AG10803 (cell line): ENCODE measurements around the gene SLC39A6.
"Not testable (repeated sequence)": the region's sequence is repeated elsewhere in the genome, so short reads cannot be mapped to it uniquely, and the experiment has no call there.

ENCODE experiments used
- DNase-seq: peaks from one replicate; pipeline ENCODE4 v3.0.0; 2010; ENCODE audit warnings: low read depth
- H3K4me3 ChIP-seq: 2 replicates; pipeline ENCODE4 v1.5.1; 2011; ENCODE audit warnings: mild to moderate bottlenecking, low read length, control low read depth
- TF ChIP-seq, protein P1 (sequence below): conservative IDR thresholded peaks from 2 replicates; pipeline ENCODE4 v1.5.1; 2011; ENCODE audit warnings: mild to moderate bottlenecking, low read length, control low read depth, inconsistent platforms

The SLC39A6 gene

DNA sequence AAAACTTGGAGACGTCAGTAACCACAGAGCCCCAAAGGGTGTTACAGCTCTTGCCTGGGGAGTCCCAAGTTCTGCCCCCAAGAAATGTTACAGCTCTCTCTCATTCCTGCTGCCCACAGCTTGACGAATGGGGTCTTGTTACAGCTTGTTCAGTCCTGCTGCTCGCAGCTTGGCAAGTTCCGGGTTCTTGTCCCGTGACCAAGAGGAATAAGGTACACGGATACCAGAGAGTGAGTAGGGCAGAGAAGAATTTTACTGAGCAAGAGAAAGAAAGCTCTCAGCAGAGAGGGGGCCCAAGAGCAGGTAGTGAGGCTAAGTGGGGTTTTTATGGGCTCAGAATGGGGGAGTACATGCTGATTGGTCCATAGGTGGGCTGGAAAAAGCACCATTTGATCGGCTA is 27.2 kb downstream of the SLC39A6 start:
- no peak for DNase-seq
- TF ChIP-seq, protein P1, sequence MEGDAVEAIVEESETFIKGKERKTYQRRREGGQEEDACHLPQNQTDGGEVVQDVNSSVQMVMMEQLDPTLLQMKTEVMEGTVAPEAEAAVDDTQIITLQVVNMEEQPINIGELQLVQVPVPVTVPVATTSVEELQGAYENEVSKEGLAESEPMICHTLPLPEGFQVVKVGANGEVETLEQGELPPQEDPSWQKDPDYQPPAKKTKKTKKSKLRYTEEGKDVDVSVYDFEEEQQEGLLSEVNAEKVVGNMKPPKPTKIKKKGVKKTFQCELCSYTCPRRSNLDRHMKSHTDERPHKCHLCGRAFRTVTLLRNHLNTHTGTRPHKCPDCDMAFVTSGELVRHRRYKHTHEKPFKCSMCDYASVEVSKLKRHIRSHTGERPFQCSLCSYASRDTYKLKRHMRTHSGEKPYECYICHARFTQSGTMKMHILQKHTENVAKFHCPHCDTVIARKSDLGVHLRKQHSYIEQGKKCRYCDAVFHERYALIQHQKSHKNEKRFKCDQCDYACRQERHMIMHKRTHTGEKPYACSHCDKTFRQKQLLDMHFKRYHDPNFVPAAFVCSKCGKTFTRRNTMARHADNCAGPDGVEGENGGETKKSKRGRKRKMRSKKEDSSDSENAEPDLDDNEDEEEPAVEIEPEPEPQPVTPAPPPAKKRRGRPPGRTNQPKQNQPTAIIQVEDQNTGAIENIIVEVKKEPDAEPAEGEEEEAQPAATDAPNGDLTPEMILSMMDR = no peak
- H3K4me3 ChIP-seq = no peak overlapping the region

DNA sequence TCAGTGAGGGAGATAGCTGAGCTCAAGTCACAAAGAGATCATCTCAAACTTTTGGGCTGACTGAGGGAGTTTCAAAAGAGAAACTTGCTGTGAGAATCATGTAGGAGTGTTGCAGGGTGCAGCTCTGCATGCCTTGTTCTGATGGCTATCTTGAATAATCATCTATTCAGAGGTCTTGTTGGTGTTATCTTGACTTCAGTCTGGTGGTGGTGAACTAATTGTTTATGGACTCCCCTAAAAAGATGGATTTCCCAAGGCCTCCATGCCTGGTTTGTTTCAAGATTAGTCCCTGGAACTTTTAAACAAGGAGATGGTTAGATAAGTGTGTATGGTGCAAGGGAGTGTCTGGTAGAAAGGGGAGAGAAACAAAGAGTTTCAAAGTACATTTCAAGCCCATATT is 29.8 kb downstream of the SLC39A6 start:
- TF ChIP-seq, protein P1 = no peak
- no peak for DNase-seq
- H3K4me3 ChIP-seq = no peak overlapping the region

DNA sequence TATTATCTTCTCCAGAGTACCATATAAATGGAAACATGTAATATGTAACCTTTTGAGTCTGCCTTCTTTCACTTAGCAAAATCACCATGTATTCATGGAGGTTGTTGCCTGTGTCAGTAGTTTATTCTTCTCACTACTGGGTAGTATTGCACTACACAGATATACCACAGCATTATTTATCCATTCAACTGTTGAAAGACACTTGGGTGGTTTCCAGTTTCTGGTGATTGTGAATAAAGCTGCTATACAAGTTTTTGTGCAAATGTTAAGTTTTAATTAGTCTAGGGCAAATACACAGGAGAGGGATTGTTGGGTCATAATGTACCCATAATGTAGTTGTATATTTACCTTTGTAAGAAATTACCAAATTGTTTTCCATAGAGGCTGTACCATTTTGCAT is 32.2 kb downstream of the SLC39A6 start:
- H3K4me3 ChIP-seq = no peak overlapping the region
- DNase-seq = no peak
- TF ChIP-seq, protein P1 = no peak

DNA sequence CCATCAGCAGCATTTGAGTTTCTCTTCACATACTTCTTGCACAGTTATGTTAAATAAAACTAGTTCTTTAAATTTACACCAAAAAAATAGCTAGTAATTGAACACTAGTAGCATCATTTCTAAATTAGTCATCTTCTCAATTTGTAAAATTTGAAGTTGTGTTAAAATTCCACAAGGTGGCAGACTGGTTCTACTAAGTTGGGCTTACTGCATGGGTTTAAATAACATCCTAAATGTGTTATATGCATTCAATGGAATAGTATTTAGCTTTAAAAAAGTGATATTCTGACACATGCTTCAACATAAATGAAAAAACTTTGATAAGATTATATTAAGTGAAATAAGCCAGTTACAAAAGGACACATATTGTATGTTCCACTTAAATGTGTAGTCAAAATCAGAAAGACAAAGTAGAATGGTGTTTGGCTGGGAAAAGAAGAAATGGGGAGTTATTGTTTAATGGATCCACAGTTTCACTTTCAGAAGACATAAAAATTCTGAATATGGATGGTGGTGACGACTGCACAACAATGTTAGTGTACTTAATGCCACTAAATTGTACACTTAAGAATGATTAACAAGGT is 33.1 kb downstream of the SLC39A6 start:
- TF ChIP-seq, protein P1 = peak; percentile 67
- peak; percentile 76 for DNase-seq
- no peak overlapping the region for H3K4me3 ChIP-seq

DNA sequence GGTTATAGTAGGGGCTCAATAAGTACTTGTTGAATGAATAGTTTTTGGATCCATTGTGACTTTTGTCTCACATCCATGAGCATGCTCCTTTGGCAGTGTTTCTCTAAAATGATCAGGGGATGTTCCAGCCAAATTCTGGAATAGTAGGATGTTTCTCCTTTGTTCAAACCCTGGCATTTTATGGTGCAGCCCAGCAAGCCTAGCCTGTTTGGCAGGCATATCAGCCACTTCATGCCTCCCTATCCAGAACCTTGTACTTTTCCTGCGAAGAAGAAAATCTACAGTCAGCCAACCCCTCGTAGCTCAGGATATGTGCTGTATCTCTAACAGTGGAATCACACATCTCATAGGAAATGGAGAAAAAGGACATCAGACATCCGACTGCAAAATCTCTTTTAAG is 34.7 kb downstream of the SLC39A6 start:
- H3K4me3 ChIP-seq = no peak overlapping the region
- no peak for DNase-seq
- TF ChIP-seq, protein P1 = no peak

DNA sequence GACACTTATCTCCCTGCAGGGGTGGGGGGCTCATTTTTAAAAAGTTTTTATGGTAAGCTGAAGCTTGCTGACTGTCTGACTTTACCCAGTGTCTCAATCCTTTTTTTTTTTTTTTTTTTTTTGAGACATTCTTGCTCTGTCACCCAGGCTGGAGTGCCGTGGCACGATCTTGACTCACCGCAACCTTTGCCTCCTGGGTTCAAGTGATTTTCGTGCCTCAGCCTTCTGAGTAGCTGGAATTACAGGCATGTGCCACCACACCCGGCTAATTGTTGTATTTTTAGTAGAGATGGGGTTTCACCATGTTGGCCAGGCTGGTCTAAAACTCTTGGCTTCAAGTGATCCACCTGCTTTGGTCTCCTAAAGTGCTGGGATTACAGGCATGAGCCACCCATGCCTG is 37.0 kb downstream of the SLC39A6 start:
- H3K4me3 ChIP-seq, DNase-seq: not testable (repeated sequence)

DNA sequence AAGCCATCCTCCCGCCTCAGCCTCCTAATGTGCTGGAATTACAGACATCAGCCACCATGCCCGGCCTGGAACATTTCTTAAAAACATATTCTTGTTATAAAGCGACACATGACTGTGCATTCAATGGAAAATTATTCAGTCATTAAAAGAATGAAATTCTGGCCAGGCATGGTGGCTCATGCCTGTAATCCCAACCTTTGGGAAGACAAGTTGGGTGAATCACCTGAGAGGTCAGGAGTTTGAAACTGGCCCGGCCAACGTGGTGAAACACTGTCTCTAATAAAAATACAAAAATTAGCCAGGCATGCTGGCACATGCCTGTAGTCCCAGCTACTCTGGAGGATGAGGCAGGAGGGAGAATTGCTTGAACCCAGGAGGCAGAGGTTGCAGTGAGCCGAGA is 40.1 kb downstream of the SLC39A6 start:
- DNase-seq = no peak
- H3K4me3 ChIP-seq = no peak overlapping the region
- TF ChIP-seq, protein P1 = no peak

DNA sequence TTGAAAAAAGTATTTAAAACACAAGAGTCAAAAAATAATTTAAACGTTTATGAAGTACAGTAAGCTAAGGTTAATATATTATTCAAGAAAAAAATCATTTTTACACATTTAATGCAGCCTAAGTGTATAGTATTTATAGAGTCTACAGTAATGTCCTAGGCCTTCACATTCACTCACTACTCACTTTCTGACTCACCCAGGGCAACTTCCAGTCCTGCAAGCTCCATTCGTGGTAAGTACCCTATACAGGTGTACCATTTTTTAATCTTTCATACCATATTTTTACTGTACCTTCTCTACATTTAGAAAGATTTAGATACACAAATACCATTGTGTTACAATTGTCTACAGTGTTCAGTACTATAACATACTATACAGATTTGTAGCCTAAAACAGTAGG is 40.9 kb downstream of the SLC39A6 start:
- DNase-seq = no peak
- no peak overlapping the region for H3K4me3 ChIP-seq

More for the DNA sequence above, 40.9 kb downstream of the SLC39A6 start:
- TF ChIP-seq, protein P1 = no peak
